Pancreas (tissue), 10 donors: Measurements from ENCODE around the gene LBHD2. TPM values are rescaled to one million over a fixed set of nuclear protein-coding genes. Genes with fewer than 3 reads are reported as not detected.

ENCODE experiments used
- ATAC-seq, 4 donors: fragments of 200-7000 bp; cut with Tn5 transposase; one replicate each; pipeline versions ENCODE4 v1.8.0 to v1.9.1; 2020; ENCODE audit warnings: mild to moderate bottlenecking in 4 of 4, moderate library complexity in 4 of 4
- DNase-seq, 6 donors: peaks; one replicate each; pipeline ENCODE4 v3.0.0-alpha.2; 2020
- FAIRE-seq: peaks from 2 replicates; lab custom pipeline; 2012; peaks lifted over from hg19 to GRCh38; lab: Jason Lieb, UNC
- H3K27ac ChIP-seq, 4 donors: fragments of 200-600 bp; sonication (generic); 1 replicate in 3 of 4; 2 replicates in 1 of 4; pipeline versions ENCODE4 v1.5.0 to v1.8.0; 2020
- H3K27me3 ChIP-seq, 4 donors: fragments of 200-600 bp; one replicate each; pipeline ENCODE4 v1.8.0; 2021
- H3K36me3 ChIP-seq, 3 donors: fragments of 200-600 bp; sonication (generic) in 1 of 3; one replicate each; pipeline versions ENCODE4 v1.5.0 to v1.8.0; 2020 to 2021
- H3K4me1 ChIP-seq, 3 donors: fragments of 200-600 bp; one replicate each; pipeline ENCODE4 v1.8.0; 2021
- H3K4me3 ChIP-seq, 4 donors: fragments of 200-600 bp; sonication (generic) in 2 of 4; one replicate each; pipeline versions ENCODE4 v1.5.0 to v1.8.0; 2020 to 2021
- H3K9me3 ChIP-seq, 4 donors: fragments of 200-600 bp; one replicate each; pipeline ENCODE4 v1.8.0; 2021
- WGBS, 2 donors: extraction: QIAGEN DNeasy Blood & Tissue Kit; methylation state at CpG; one replicate each; pipeline ENCODE4 v1.1.7; 2013; 5-methylcytosine and 5-hydroxymethylcytosine counted together
- intact Hi-C, 3 donors: fragments of 100-400 bp; cut with DNase I; formaldehyde crosslinking; loops; one replicate each; pipeline versions ENCODE4 v1.11.1 to v1.14.2; 2022
- polyA plus RNA-seq, 2 donors: library from polyadenylated mRNA; stranded (reverse); fragments of 200-250 nt; gene quantifications; one replicate each; pipeline ENCODE4 v1.2.3, GENCODE V29; 2013
- total RNA-seq, 6 donors: library from RNA; stranded (reverse); fragmentation: NEBNext Ultra II Directional in 4 of 6; extraction: Animal tissue kit (Norgen Biotek cat#: 25700) in 4 of 6; gene quantifications; one replicate each; pipeline versions ENCODE4 v1.2.1 to v1.2.4, GENCODE V29; 2021 to 2023
- TF ChIP-seq, protein P1 (sequence below), 4 donors: fragments of 200-600 bp; sonication (generic) in 3 of 4; IDR thresholded peaks; one replicate each; pipeline versions ENCODE4 v1.5.0 to v1.8.0; 2021; ENCODE audit warnings: antibody characterized with exemption in 4 of 4
- donor health status: healthy with polysubstance abuse.
- donor health status: DM: no; HTN: no; CAD: no; lungs with moderate emphysema.
- donor health status: DM: no; HTN: no; CAD: no.
- donor health status: control.
- donor health status: control.
- donor health status: Bipolar disorder and iron deficiency.
- donor health status: DM: yes; HTN: yes; CAD: no.
- donor health status: DM: no; HTN: no; CAD: no.
- donor health status: DM: no; HTN: no; CAD: no.
- donor health status: DM: yes; HTN: yes; CAD: no.

The LBHD2 gene
- total and polyA plus RNA-seq, 8 donors, result not detected

DNA sequence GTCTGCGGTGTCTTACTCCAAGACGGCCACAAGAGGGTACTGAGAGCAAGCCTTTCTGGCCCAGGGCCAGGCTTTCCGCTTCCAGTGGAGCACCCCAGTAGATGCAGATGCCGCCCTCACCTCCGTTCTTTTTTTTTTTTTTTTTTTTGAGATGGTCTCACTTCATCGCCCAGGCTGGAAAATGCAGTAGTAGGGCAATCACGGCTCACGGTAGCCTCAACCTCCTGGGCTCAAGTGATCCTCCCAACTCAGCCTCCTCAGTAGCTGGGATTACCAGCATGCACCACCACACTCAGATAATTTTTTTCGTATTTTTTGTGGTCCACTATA is 5.6 kb upstream of the LBHD2 start:
- Histone ChIP-seq H3K27me3 (no peaks in the 10 kb centered on the region), H3K9me3 (no peaks in the 10 kb centered on the region), H3K36me3 (no peaks in the 10 kb centered on the region), H3K4me3 (no peak overlapping the region), H3K4me1 (peaks cover 0 to 8% (median 0%) of the 10 kb centered on the region in 3 donors), H3K27ac (no peak overlapping the region)
- ATAC-seq (peak; percentile 42 to 71 (median 68)), DNase-seq (peak; percentile 58 to 93 (median 82)), FAIRE-seq (no peak)
- intact Hi-C loops, result loop anchor here in 1 of 3 donors (5.0 kb wide), 1 partner anchor 214 kb away; no protein-coding TSS in a partner anchor
- 9 to 10% methylated on average over 9 of the region's 9 CpGs for whole genome bisulfite sequencing, 2 donors
- TF ChIP-seq, protein P1, sequence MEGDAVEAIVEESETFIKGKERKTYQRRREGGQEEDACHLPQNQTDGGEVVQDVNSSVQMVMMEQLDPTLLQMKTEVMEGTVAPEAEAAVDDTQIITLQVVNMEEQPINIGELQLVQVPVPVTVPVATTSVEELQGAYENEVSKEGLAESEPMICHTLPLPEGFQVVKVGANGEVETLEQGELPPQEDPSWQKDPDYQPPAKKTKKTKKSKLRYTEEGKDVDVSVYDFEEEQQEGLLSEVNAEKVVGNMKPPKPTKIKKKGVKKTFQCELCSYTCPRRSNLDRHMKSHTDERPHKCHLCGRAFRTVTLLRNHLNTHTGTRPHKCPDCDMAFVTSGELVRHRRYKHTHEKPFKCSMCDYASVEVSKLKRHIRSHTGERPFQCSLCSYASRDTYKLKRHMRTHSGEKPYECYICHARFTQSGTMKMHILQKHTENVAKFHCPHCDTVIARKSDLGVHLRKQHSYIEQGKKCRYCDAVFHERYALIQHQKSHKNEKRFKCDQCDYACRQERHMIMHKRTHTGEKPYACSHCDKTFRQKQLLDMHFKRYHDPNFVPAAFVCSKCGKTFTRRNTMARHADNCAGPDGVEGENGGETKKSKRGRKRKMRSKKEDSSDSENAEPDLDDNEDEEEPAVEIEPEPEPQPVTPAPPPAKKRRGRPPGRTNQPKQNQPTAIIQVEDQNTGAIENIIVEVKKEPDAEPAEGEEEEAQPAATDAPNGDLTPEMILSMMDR (IDR thresholded peaks at IDR 0.05), result peak; percentile 49 to 54 (median 52)

DNA sequence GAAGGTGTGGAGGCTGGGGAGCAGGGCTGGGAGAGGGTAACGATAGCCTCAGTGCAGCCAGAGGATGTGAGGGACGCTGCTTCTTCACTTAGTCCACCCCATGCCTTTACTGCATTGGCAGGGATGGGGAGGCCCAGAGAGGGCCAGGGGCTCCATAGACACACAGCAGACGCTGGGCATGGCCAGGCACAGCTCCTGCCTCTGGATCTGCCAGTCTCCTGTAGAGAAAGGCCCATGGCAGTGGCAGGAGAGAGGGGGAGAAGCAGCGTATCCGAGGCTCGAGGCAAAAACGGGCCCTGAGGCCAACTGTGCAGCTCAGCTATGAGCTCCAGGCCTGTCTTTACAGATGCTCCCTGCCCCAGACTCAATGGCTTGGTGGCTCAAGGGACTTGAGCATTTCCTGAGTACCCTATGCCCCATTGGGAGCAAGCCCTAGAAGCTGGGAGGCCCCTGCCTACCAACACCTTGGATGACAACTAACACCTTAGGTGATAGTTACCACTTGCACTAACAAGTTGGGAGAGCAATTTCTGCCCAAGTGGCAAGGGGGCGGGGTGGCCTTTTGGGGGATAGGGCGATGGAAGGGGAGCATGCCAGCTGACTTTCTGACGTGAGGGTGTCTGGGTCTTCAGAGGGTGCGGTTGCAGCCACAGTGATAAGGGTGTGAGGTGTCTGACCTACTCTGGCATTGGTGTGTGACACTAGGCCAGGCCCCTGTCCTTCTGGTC is 5.0 kb upstream of the LBHD2 start:
- ATAC-seq, result no peak
- 58 to 76% methylated on average over 11 of the region's 11 CpGs for whole genome bisulfite sequencing, 2 donors
- TF ChIP-seq, protein P1 (IDR thresholded peaks at IDR 0.05), result no peak
- Histone ChIP-seq H3K4me1 (peaks cover 0 to 5% (median 0%) of the 10 kb centered on the region in 3 donors), H3K9me3 (no peaks in the 10 kb centered on the region), H3K27ac (no peak overlapping the region), H3K36me3 (no peaks in the 10 kb centered on the region), H3K4me3 (no peak overlapping the region), H3K27me3 (no peaks in the 10 kb centered on the region)
- intact Hi-C loops, result loop anchor here in 1 of 3 donors (5.0 kb wide), 1 partner anchor 213 kb away; no protein-coding TSS in a partner anchor
- no peak for FAIRE-seq
- peak in 2 of 6 donors; percentile 20 to 44 for DNase-seq

- Histone ChIP-seq H3K4me3 (no peak overlapping the region), H3K9me3 (no peaks in the 10 kb centered on the region), H3K27ac (no peak overlapping the region), H3K36me3 (no peaks in the 10 kb centered on the region), H3K27me3 (no peaks in the 10 kb centered on the region), H3K4me1 (no peaks in the 10 kb centered on the region)
- ATAC-seq (no peak), DNase-seq (no peak), FAIRE-seq (no peak)
- intact Hi-C loops, result loop anchor here in 1 of 3 donors (10.0 kb wide), 1 partner anchor 203 kb away; no protein-coding TSS in a partner anchor
- WGBS, 2 donors, result 85 to 94% methylated on average over 2 of the region's 2 CpGs
- TF ChIP-seq, protein P1 (IDR thresholded peaks at IDR 0.05), result no peak
Observed at GRCh38 chr14:103081951-103082350, 2.1 kb upstream of the LBHD2 start.

DNA sequence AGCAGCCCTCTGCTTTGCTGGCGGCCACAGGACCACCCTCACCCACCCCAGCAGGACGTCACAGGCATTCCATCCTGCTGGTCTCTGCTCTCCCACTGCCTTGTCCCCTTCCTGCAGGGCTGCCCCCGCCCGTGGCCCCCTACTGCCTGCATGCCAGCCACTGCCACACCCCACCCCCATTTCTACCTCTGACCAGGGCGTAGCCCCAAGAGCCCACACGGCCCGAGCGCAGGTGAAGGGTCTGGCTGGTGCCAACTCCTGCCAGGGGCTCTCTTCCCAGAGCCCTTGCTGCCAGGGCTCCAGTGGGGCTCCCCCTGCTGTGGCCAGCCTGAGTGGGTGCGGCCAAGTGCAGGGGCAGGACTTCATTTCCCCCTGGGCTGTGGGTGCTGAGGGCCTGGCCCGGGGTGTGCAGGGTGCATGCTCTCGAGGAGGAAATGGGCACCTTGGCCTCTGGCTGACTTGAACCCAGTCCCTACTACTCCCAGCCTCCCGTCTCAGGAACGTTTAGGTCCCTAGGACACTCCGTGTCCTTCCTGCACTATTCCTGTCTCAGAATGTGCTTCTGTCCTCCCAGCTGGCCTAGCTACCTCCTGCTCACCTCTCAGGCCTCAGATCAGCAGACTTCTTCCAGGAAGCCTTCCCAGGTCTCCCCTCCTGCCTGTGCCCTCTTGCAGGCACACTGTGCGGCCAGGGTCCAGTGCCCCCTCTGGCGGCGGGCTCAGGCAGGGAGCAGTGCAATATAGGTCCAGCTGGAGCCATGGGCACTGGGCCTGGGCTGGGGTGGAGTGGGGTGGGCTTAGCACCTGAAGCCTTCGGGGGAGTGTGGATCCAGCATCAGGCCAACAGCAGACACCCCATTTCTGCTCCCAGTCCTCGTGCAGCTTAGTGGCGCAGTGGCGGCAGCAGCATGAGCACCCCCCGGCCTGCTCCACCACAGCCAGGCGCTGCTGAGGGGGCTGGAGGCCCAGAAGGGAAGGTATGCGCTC is 1.4 kb downstream of the LBHD2 start:
- ATAC-seq, result no peak
- Histone ChIP-seq H3K36me3 (no peaks in the 10 kb centered on the region), H3K4me3 (no peak overlapping the region), H3K27me3 (no peaks in the 10 kb centered on the region), H3K27ac (no peak overlapping the region), H3K4me1 (no peaks in the 10 kb centered on the region), H3K9me3 (no peaks in the 10 kb centered on the region)
- no peak for FAIRE-seq
- TF ChIP-seq, protein P1 (IDR thresholded peaks at IDR 0.05), result no peak
- intact Hi-C loops, result loop anchor here in 1 of 3 donors (10.0 kb wide), 1 partner anchor 199 kb away; no protein-coding TSS in a partner anchor
- peak in 3 of 6 donors; percentile 27 to 61 (median 57) for DNase-seq
- 64 to 71% methylated on average over 23 to 24 of the region's 24 CpGs for WGBS, 2 donors
